Endodermal cell (in vitro differentiated cells): ENCODE measurements around the gene RNF146. TPM values are rescaled to one million over a fixed set of nuclear protein-coding genes. Genes with fewer than 3 reads are reported as not detected.
A peak's percentile ranks its signal among the peaks of the same experiment; 100 is the strongest.

Source experiments
- DNase-seq: peaks from one replicate; pipeline ENCODE4 v3.0.0-alpha.2; 2017
- H3K27ac ChIP-seq: 2 replicates; pipeline ENCODE4 v1.5.1; 2013; ENCODE audit warnings: mild to moderate bottlenecking, low read depth, low read length, moderate library complexity
- H3K27me3 ChIP-seq: 2 replicates; pipeline ENCODE4 v1.6.1; 2013; ENCODE audit warnings: mild to moderate bottlenecking, low read length, moderate library complexity; ENCODE audit not compliant: insufficient read depth, control insufficient read depth, poor library complexity, severe bottlenecking
- H3K36me3 ChIP-seq: 2 replicates; pipeline ENCODE4 v1.7.0; 2013; ENCODE audit warnings: mild to moderate bottlenecking, low read length, moderate library complexity; ENCODE audit not compliant: control insufficient read depth, insufficient read depth
- H3K4me1 ChIP-seq: one replicate; pipeline ENCODE4 v1.7.0; 2013; ENCODE audit warnings: low read length; ENCODE audit not compliant: control insufficient read depth, insufficient read depth
- H3K4me3 ChIP-seq: 2 replicates; pipeline ENCODE4 v1.5.1; 2013; ENCODE audit warnings: mild to moderate bottlenecking, low read length, moderate library complexity
- H3K9ac ChIP-seq: 2 replicates; pipeline ENCODE4 v1.6.1; 2013; ENCODE audit warnings: mild to moderate bottlenecking, low read length, moderate library complexity; ENCODE audit not compliant: poor library complexity, severe bottlenecking; ENCODE audit errors: extremely low read depth
- H3K9me3 ChIP-seq: 2 replicates; pipeline ENCODE4 v1.6.1; 2013; ENCODE audit warnings: mild to moderate bottlenecking, low read length, moderate library complexity; ENCODE audit not compliant: control insufficient read depth
- H3K27ac Mint-ChIP-seq: 2 replicates; pipeline ENCODE4 v1.8.0; 2020; ENCODE audit warnings: mixed read lengths
- H3K27me3 Mint-ChIP-seq: 2 replicates; pipeline ENCODE4 v1.8.0; 2021; ENCODE audit warnings: mild to moderate bottlenecking, mixed read lengths; ENCODE audit not compliant: insufficient read depth
- H3K36me3 Mint-ChIP-seq: 2 replicates; pipeline ENCODE4 v1.8.0; 2020; ENCODE audit warnings: low read depth, mixed read lengths
- H3K4me1 Mint-ChIP-seq: 2 replicates; pipeline ENCODE4 v1.8.0; 2020; ENCODE audit warnings: mixed read lengths
- H3K4me3 Mint-ChIP-seq: 2 replicates; pipeline ENCODE4 v1.8.0; 2020; ENCODE audit warnings: mild to moderate bottlenecking, moderate library complexity, mixed read lengths
- H3K9me3 Mint-ChIP-seq: 2 replicates; pipeline ENCODE4 v1.8.0; 2020; ENCODE audit warnings: mild to moderate bottlenecking, mixed read lengths
- CTCF ChIP-seq: fragments of 200-600 bp; sonication (generic); conservative IDR thresholded peaks from 2 replicates; pipeline ENCODE4 v1.5.0; 2021; ENCODE audit warnings: antibody characterized with exemption, mild to moderate bottlenecking
- WGBS, 2 experiments: methylation state at CpG; one replicate each; pipeline versions ENCODE4 v1.1.5 to v1.1.7; 2013; ENCODE audit warnings: missing lambda C conversion rate in 2 of 2, mixed read lengths in 1 of 2; ENCODE audit not compliant: insufficient coverage in 1 of 2, insufficient read length in 1 of 2; 5-methylcytosine and 5-hydroxymethylcytosine counted together
- total RNA-seq, 2 donors: library from RNA; stranded (reverse); fragmentation: NEBNext Ultra II Directional in 1 of 2; extraction: Animal tissue kit (Norgen Biotek cat#: 25700) in 1 of 2; gene quantifications; 2 replicates in 1 of 2; 3 replicates in 1 of 2; pipeline ENCODE4 v1.2.1, GENCODE V29; 2021

RNF146 gene
- total RNA-seq, 2 donors from 2014 or later, result 43.9 to 44.6 TPM

GRCh38 chr6:127297502-127298070 lies 30.9 kb downstream of the RNF146 start:
- no peak for TF ChIP-seq CTCF
- peaks cover 27% of the 10 kb centered on the region for H3K36me3 Mint-ChIP-seq
- H3K4me3 Mint-ChIP-seq, result peak overlapping the region; percentile 32
- H3K9me3 ChIP-seq, result peaks cover 11% of the 10 kb centered on the region
- H3K27me3 ChIP-seq, result no peaks in the 10 kb centered on the region
- peaks cover 5% of the 10 kb centered on the region for H3K9me3 Mint-ChIP-seq
- WGBS, 2 experiments, result 92% methylated on average over 4 of the region's 4 CpGs; no CpG with 5 or more reads in 1 of the 2 experiments
- peaks cover 38% of the 10 kb centered on the region for H3K36me3 ChIP-seq
- H3K27ac ChIP-seq, result no peak overlapping the region
- DNase-seq, result peak; percentile 83
- no peaks in the 10 kb centered on the region for H3K4me1 ChIP-seq
- no peak overlapping the region for H3K4me3 ChIP-seq
- peak overlapping the region; percentile 93 for H3K27ac Mint-ChIP-seq
- no peak overlapping the region for H3K9ac ChIP-seq
- no peaks in the 10 kb centered on the region for H3K27me3 Mint-ChIP-seq
- H3K4me1 Mint-ChIP-seq, result peaks cover 8% of the 10 kb centered on the region

GRCh38 chr6:127298475-127298874 lies 31.8 kb downstream of the RNF146 start:
- Histone ChIP-seq H3K4me3 (no peak overlapping the region), H3K9me3 (peaks cover 11% of the 10 kb centered on the region), H3K27me3 (no peaks in the 10 kb centered on the region), H3K36me3 (peaks cover 38% of the 10 kb centered on the region), H3K9ac (no peak overlapping the region), H3K27ac (no peak overlapping the region), H3K4me1 (no peaks in the 10 kb centered on the region)
- Mint-ChIP-seq H3K27me3 (no peaks in the 10 kb centered on the region), H3K36me3 (peaks cover 27% of the 10 kb centered on the region), H3K9me3 (peaks cover 5% of the 10 kb centered on the region), H3K4me1 (peaks cover 10% of the 10 kb centered on the region), H3K4me3 (no peak overlapping the region), H3K27ac (no peak overlapping the region)
- no peak for TF ChIP-seq CTCF
- 45 to 100% methylated on average over 1 to 2 of the region's 2 CpGs for WGBS, 2 experiments
- DNase-seq, result no peak

GRCh38 chr6:127299522-127300240 lies 33.0 kb downstream of the RNF146 start:
- H3K9me3 ChIP-seq, result peaks cover 11% of the 10 kb centered on the region
- H3K4me1 Mint-ChIP-seq, result peaks cover 11% of the 10 kb centered on the region
- no peak for TF ChIP-seq CTCF
- no peak overlapping the region for H3K27ac ChIP-seq
- H3K27ac Mint-ChIP-seq, result no peak overlapping the region
- H3K4me3 Mint-ChIP-seq, result no peak overlapping the region
- peaks cover 30% of the 10 kb centered on the region for H3K36me3 ChIP-seq
- H3K9me3 Mint-ChIP-seq, result peaks cover 5% of the 10 kb centered on the region
- no peaks in the 10 kb centered on the region for H3K4me1 ChIP-seq
- no peaks in the 10 kb centered on the region for H3K27me3 Mint-ChIP-seq
- no peak overlapping the region for H3K9ac ChIP-seq
- 91 to 96% methylated on average over 1 to 4 of the region's 4 CpGs for WGBS, 2 experiments
- no peaks in the 10 kb centered on the region for H3K27me3 ChIP-seq
- DNase-seq, result no peak
- H3K4me3 ChIP-seq, result no peak overlapping the region
- peaks cover 23% of the 10 kb centered on the region for H3K36me3 Mint-ChIP-seq
